ENCODE results near the gene TMLHE. TPM values are rescaled to one million over a fixed set of nuclear protein-coding genes. Genes with fewer than 3 reads are reported as not detected.
"Not testable (repeated sequence)": the region's sequence is repeated elsewhere in the genome, so short reads cannot be mapped to it uniquely, and the experiment has no call there.

TMLHE gene
- total RNA-seq, 4 donors from 2014 or later, result 30.1 to 54.1 (median 35.5) TPM

DNA sequence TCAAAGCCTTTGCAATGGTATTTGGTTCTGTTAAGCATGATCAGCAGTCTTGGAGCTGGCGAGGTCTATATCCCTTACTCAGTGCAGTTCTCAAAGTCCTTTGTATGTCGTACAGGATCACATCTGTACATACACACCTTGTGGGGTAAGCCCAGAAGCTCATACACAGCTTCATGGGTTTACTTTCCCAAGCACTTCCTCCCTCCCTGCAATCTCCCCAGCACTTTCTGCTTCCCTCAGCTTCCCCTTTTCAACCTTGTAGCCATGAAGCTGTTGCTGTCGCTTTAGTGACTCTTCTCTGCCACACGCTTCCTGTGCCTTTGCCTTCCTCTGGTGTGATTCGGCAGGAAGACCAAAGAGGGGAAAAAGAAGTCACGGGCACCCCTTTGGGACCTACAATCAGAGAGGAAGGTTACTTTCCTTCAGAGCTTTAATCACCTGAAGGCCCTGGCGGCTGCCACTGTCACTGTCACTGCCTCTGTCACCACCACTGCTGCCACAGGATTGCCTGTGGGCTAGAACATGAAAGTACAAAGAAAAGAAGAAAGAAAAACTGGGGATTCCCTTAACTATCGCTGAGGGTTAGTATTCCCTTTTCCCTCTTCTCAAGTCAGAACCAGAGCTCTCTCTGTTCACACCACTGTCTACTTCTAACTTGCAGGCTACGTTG, 146.3 kb downstream of the TMLHE start:
- H3K36me3 ChIP-seq; H3K27me3 ChIP-seq; H3K27ac ChIP-seq; H3K9me3 ChIP-seq; H3K4me3 ChIP-seq (replicated peaks in 1 of 3); DNase-seq; intact Hi-C loops (cut with DNase I); H3K4me1 ChIP-seq: not testable (repeated sequence)
- no CpG with 5 or more reads among the region's 9 CpGs for WGBS, 2 donors

DNA sequence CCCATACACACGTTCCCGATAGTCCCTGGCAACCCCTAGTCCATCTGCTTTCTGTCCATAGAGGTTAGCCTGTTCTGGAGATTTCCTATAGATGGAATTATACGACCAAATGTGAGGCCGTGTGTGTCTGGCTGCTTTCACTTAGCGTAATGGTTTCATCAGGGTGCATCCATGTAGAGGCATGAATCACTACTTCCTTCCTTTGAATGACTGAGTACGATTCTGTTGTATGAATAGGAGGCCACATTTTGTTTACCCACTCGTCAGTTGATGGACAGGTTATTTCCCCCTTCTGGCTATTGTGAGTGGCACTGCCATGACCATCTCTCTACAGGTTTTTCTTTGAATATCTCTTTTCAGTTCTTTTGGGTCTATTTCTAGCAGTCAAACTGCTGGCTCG, 152.3 kb downstream of the TMLHE start:
- H3K9me3 ChIP-seq; H3K4me3 ChIP-seq (replicated peaks in 1 of 3); intact Hi-C loops (cut with DNase I); H3K4me1 ChIP-seq; H3K27ac ChIP-seq; H3K36me3 ChIP-seq; H3K27me3 ChIP-seq; DNase-seq: not testable (repeated sequence)
- no CpG with 5 or more reads among the region's 8 CpGs for WGBS, 2 donors

DNA sequence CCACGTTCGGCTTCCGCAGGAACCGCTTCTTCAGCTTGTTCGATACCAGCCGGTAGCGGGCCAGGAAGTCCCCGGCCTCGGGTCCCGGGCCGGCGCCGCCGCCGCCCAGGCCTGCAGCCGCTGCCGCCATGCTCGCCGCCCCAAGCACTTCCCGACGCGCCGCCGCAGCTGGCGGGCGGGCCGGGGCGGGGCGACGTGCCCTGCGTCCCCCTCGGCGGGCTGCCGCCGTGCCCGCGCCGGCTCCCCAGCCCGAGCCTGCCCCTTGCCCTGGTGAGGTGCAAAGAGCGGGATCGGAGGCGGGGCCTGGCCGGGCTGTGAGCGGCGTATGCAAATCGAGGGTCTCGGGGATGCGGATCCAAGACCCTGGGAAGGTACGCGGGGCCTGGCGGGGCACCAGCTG, 154.3 kb downstream of the TMLHE start, which contains the start of gene F8A3:
TSS of gene F8A3 (minus strand) at position 150 of the 400 bp plus-strand sequence. CDS start at position 130, 20 bp downstream.
- DNase-seq; H3K4me1 ChIP-seq; H3K36me3 ChIP-seq; H3K9me3 ChIP-seq; H3K27me3 ChIP-seq; H3K27ac ChIP-seq; H3K4me3 ChIP-seq (replicated peaks in 1 of 3); intact Hi-C loops (cut with DNase I): not testable (repeated sequence)
- WGBS, 2 donors, result no CpG with 5 or more reads among the region's 51 CpGs

DNA sequence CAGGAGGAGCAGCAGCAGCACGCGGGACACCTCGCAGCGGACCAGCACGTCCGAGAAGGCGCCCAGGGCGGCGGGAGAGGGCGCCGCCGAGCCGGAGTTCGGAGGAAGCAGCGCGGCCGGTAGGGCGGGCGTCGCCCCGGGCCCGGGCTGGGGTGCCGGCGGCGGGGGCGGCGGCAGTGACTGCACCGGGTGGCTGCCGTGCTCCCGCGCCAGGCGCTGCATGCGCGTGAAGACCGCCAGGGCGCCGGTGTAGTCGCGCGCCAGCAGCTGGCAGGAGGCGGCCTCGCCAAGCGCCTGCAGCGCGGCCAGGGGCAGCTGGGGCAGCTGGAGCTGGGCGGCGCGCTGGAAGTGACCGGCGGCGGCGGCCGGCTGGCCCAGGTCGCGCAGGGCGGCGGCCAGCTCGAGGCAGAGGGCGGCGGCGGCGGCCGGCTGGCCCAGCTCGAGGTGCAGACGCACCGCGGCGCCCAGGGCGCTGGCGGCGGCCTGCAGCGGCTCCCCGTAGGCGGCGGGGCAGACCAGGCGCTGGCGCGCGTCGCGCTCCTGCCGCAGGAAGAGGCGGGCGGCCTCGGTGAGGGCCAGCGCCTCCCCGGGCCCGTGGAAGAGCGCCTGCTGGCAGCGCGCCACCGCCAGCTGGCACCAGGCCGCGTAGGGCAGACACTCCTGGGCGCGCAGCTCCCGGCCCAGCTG, 154.8 kb downstream of the TMLHE start:
- H3K9me3 ChIP-seq; intact Hi-C loops (cut with DNase I); H3K27me3 ChIP-seq; H3K36me3 ChIP-seq; DNase-seq; H3K4me1 ChIP-seq; H3K27ac ChIP-seq; H3K4me3 ChIP-seq (replicated peaks in 1 of 3): not testable (repeated sequence)
- WGBS, 2 donors, result no CpG with 5 or more reads among the region's 97 CpGs

DNA sequence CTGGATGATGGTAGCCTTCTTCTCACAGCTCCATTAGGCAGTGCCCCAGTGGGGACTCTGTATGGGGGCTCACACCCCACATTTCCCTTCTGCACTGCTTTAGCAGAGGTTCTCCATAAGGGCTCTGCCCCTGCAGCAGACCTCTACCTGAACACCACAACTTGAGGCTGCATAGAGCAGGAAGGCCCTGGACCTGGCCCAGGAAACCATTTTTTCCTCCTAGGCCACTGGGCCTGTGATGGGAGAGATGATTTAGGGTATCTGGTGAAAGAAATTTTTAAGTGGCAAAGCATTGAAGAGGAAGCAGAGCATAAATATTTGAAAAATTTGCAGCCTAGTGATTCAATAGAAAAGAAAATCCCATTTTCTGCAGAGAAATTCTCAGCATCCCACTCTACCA, 171.7 kb downstream of the TMLHE start:
- Histone ChIP-seq H3K27ac (no peak overlapping the region), H3K9me3 (no peaks in the 10 kb centered on the region), H3K36me3 (no peaks in the 10 kb centered on the region), H3K27me3 (no peaks in the 10 kb centered on the region), H3K4me3 (replicated peaks in 1 of 3) (no peak overlapping the region), H3K4me1 (no peaks in the 10 kb centered on the region)
- intact Hi-C loops (cut with DNase I), result no loop called here
- TF ChIP-seq POLR2A (IDR thresholded peaks at IDR 0.05), result no peak
- TF ChIP-seq, protein P1, sequence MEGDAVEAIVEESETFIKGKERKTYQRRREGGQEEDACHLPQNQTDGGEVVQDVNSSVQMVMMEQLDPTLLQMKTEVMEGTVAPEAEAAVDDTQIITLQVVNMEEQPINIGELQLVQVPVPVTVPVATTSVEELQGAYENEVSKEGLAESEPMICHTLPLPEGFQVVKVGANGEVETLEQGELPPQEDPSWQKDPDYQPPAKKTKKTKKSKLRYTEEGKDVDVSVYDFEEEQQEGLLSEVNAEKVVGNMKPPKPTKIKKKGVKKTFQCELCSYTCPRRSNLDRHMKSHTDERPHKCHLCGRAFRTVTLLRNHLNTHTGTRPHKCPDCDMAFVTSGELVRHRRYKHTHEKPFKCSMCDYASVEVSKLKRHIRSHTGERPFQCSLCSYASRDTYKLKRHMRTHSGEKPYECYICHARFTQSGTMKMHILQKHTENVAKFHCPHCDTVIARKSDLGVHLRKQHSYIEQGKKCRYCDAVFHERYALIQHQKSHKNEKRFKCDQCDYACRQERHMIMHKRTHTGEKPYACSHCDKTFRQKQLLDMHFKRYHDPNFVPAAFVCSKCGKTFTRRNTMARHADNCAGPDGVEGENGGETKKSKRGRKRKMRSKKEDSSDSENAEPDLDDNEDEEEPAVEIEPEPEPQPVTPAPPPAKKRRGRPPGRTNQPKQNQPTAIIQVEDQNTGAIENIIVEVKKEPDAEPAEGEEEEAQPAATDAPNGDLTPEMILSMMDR (IDR thresholded peaks at IDR 0.05), result no peak
- DNase-seq, result no peak

Small RNA genes within 50 kb of the gene (microRNA-seq; reads per million reads assigned to microRNA genes)
- not detected for gene MIR1184-3

Small RNA genes within 50 kb of the gene (small RNA-seq; reads per million reads assigned to genes)
- gene MIR1184-3, result not detected

Other genes with a start within 250 kb of the TMLHE start
- gene F8A2, start 230.9 kb downstream of the TMLHE start, total RNA-seq, result not detected
- 10 to 100 TPM; 17.2 to 33.0 (median 30.8) TPM for gene F8A3, start 154.3 kb downstream of the TMLHE start, total RNA-seq
- 1 to 10 TPM; 1.9 to 3.0 (median 2.1) TPM for gene SPRY3, start 366 bp downstream of the TMLHE start, total RNA-seq

Measured in thyroid gland (tissue), 4 donors.